Measurements from ENCODE around the gene DNAJB11.
A peak's percentile ranks its signal among the peaks of the same experiment; 100 is the strongest.

The DNAJB11 gene

DNA sequence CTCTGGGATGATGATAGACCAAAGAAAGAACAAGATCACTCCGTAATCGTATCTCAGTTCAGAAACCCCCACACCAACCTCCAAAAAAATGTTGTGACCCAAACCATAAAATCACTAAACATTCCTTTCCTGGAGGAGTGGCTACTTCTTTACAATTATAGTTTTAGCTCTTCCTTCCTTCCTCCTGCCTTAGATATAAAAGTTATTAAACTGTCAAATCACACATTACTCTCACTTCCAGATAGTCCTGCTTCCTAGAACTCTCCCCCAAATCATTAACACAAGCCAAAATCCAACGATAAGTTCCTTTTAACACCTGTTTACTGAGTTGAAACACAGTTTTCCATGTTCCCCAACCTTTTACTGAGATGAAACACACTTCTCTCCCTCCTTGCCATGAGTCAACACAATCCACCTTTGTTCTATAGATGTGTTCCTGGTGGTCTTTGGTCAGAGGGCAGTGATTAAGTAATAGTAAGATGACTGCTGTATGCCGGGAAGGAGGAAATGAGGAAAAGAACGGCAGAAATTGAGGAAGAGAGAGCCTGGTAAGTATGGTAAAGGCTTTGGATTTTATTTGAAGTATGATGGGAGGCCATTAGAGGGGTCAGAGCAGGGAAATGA, 18.0 kb upstream of the DNAJB11 start:
- no peaks in the 10 kb centered on the region for H3K79me2 ChIP-seq (ENCODE audit: insufficient read depth, low read length)
- no peaks in the 10 kb centered on the region for H3K27me3 ChIP-seq (ENCODE audit: low read length)
- H3F3A ChIP-seq (ENCODE audit: insufficient read depth) = no peaks in the 10 kb centered on the region
- no peaks in the 10 kb centered on the region for H4K20me1 ChIP-seq (ENCODE audit: low read depth, low read length)
- no peaks in the 10 kb centered on the region for H3K9me2 ChIP-seq (replicated peaks; ENCODE audit: insufficient read depth, low read length)
- no peak overlapping the region for H2AFZ ChIP-seq (ENCODE audit: low read depth, low read length, severe bottlenecking)
- no peak overlapping the region for H3K9ac ChIP-seq (ENCODE audit: low read length)
- no peak overlapping the region for H3K4me3 ChIP-seq (ENCODE audit: insufficient read depth, low read length, poor library complexity, severe bottlenecking)
- no peaks in the 10 kb centered on the region for H3K9me3 ChIP-seq (ENCODE audit: insufficient read depth, low read length)
- TF ChIP-seq EZH2phosphoT487 (conservative IDR thresholded peaks at IDR 0.05; ENCODE audit: low read length) = no peak
- TF ChIP-seq, protein P1, sequence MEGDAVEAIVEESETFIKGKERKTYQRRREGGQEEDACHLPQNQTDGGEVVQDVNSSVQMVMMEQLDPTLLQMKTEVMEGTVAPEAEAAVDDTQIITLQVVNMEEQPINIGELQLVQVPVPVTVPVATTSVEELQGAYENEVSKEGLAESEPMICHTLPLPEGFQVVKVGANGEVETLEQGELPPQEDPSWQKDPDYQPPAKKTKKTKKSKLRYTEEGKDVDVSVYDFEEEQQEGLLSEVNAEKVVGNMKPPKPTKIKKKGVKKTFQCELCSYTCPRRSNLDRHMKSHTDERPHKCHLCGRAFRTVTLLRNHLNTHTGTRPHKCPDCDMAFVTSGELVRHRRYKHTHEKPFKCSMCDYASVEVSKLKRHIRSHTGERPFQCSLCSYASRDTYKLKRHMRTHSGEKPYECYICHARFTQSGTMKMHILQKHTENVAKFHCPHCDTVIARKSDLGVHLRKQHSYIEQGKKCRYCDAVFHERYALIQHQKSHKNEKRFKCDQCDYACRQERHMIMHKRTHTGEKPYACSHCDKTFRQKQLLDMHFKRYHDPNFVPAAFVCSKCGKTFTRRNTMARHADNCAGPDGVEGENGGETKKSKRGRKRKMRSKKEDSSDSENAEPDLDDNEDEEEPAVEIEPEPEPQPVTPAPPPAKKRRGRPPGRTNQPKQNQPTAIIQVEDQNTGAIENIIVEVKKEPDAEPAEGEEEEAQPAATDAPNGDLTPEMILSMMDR (IDR thresholded peaks at IDR 0.05; ENCODE audit: insufficient read depth, low read length, poor library complexity, severe bottlenecking) = no peak
- H3K4me2 ChIP-seq (ENCODE audit: low read depth, low read length, poor library complexity, severe bottlenecking) = no peak overlapping the region
- peaks cover 33% of the 10 kb centered on the region; the same call in 1 of the 2 replicates for H3K36me3 ChIP-seq (ENCODE audit: low read length)
- H3K27ac ChIP-seq (ENCODE audit: low read depth, low read length) = no peak overlapping the region

GRCh38 chr3:186564586-186564985, 5.9 kb upstream of the DNAJB11 start:
- H3K36me3 ChIP-seq (ENCODE audit: low read length) = peaks cover 3% of the 10 kb centered on the region; the same call in 1 of the 2 replicates
- no peaks in the 10 kb centered on the region for H3K27me3 ChIP-seq (ENCODE audit: low read length)
- H3K4me2 ChIP-seq (ENCODE audit: low read depth, low read length, poor library complexity, severe bottlenecking) = no peak overlapping the region
- TF ChIP-seq, protein P1 (IDR thresholded peaks at IDR 0.05; ENCODE audit: insufficient read depth, low read length, poor library complexity, severe bottlenecking) = no peak
- TF ChIP-seq EZH2phosphoT487 (conservative IDR thresholded peaks at IDR 0.05; ENCODE audit: low read length) = no peak
- no peak overlapping the region for H3K4me3 ChIP-seq (ENCODE audit: insufficient read depth, low read length, poor library complexity, severe bottlenecking)
- H3K9me2 ChIP-seq (replicated peaks; ENCODE audit: insufficient read depth, low read length) = no peaks in the 10 kb centered on the region
- no peaks in the 10 kb centered on the region for H4K20me1 ChIP-seq (ENCODE audit: low read depth, low read length)
- H3F3A ChIP-seq (ENCODE audit: insufficient read depth) = no peaks in the 10 kb centered on the region; the same call in 1 of the 2 replicates
- H3K9ac ChIP-seq (ENCODE audit: low read length) = no peak overlapping the region
- H3K27ac ChIP-seq (ENCODE audit: low read depth, low read length) = no peak overlapping the region
- H3K9me3 ChIP-seq (ENCODE audit: insufficient read depth, low read length) = no peaks in the 10 kb centered on the region
- H3K79me2 ChIP-seq (ENCODE audit: insufficient read depth, low read length) = peaks cover 35% of the 10 kb centered on the region
- no peak overlapping the region for H2AFZ ChIP-seq (ENCODE audit: low read depth, low read length, severe bottlenecking)

- peaks cover 39% of the 10 kb centered on the region for H3K79me2 ChIP-seq (ENCODE audit: insufficient read depth, low read length)
- H3K27ac ChIP-seq (ENCODE audit: low read depth, low read length) = peak overlapping the region; percentile 52
- peak overlapping the region; percentile 77 for H3K9ac ChIP-seq (ENCODE audit: low read length)
- peak overlapping the region; percentile 62 for H2AFZ ChIP-seq (ENCODE audit: low read depth, low read length, severe bottlenecking)
- no peak for TF ChIP-seq EZH2phosphoT487 (conservative IDR thresholded peaks at IDR 0.05; ENCODE audit: low read length)
- TF ChIP-seq, protein P1 (IDR thresholded peaks at IDR 0.05; ENCODE audit: insufficient read depth, low read length, poor library complexity, severe bottlenecking) = no peak
- H3K36me3 ChIP-seq (ENCODE audit: low read length) = no peaks in the 10 kb centered on the region; the same call in 1 of the 2 replicates
- H3F3A ChIP-seq (ENCODE audit: insufficient read depth) = no peaks in the 10 kb centered on the region; the same call in 1 of the 2 replicates
- no peaks in the 10 kb centered on the region for H4K20me1 ChIP-seq (ENCODE audit: low read depth, low read length)
- peak overlapping the region; percentile 87 for H3K4me3 ChIP-seq (ENCODE audit: insufficient read depth, low read length, poor library complexity, severe bottlenecking)
- no peaks in the 10 kb centered on the region for H3K9me3 ChIP-seq (ENCODE audit: insufficient read depth, low read length)
- H3K9me2 ChIP-seq (replicated peaks; ENCODE audit: insufficient read depth, low read length) = no peaks in the 10 kb centered on the region
- H3K27me3 ChIP-seq (ENCODE audit: low read length) = no peaks in the 10 kb centered on the region
- H3K4me2 ChIP-seq (ENCODE audit: low read depth, low read length, poor library complexity, severe bottlenecking) = peak overlapping the region; percentile 87
Measured at GRCh38 chr3:186566772-186567071, 3.8 kb upstream of the DNAJB11 start.

Measured in SU-DHL-6 (cell line).